ENCODE data around the gene ATG2A. TPM values are rescaled to one million over a fixed set of nuclear protein-coding genes. Genes with fewer than 3 reads are reported as not detected.

Gene ATG2A
- total and polyA plus RNA-seq, 2 of the 8 experiments (the other 6 are each of a cell fraction or from before 2014, with no cell fraction given): 12.1 to 22.1 TPM

DNA sequence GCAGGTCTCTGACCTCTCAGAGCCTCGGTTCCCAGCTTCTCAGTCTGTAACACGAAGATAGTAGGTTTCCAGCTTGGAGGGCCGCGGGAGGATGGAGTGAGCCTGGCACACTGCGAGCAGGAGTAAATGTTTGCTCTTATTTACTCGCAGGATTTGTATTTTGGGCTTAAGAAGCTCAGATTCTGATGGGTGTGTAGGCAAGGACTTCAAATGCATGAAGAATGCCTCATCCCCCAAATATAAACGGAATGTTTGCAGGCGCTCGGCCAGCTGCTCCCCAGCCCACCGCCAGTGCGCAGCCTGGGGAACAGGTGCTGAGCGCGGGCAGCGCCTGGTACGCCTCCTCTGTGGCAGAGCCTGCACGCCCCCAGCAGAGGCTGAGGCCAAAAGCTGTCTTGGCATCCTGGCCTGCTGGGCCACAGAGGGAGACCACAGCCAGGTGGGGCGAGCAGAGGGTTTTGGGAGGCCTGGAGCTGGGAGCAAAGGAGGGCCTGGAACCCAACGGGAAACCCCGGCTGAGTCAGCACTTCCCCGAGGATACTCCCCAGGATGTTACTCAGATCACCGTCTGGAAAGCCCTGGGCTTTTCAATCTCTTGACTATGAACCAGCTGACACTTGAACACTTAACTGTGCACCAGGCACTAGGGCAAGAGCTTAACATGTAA is 48.0 kb downstream of the ATG2A start:
- H3K9ac ChIP-seq (replicated peaks in 1 of 4; ENCODE audit: extremely low read depth in 1 of 4, low read depth in 3 of 4, low read length in 3 of 4): no peak overlapping the region
- H3K79me2 ChIP-seq (ENCODE audit: control insufficient read depth in 1 of 2, insufficient read depth in 2 of 2, low read length in 2 of 2): 0 out of 4 replicates have a peak, but pooled peaks cover 0 to 5% of the 10 kb centered on the region in 2 experiments
- H3K4me1 ChIP-seq (replicated peaks in 1 of 4; ENCODE audit: control insufficient read depth in 3 of 4, insufficient read depth in 4 of 4, low read length in 3 of 4): peaks cover 0 to 11% (median 4%) of the 10 kb centered on the region in 4 experiments; a peak in 5 of 7 replicates
- no peaks in the 10 kb centered on the region for H3K9me3 ChIP-seq (ENCODE audit: insufficient read depth in 2 of 2, low read depth in 1 of 2, low read length in 1 of 2)
- FAIRE-seq (no peak), DNase-seq (ENCODE audit: low read depth in 1 of 2, low spot score in 2 of 2) (no peak)
- H2AFZ ChIP-seq (ENCODE audit: low read length): no peak overlapping the region
- ChIA-PET CTCF (ENCODE audit: partially characterized antibody) (interaction anchor here (0.8 to 32.3 kb wide), 12 partner anchors 9 to 266 kb away, joined by 3 to 1058 read pairs (median 4); partner anchors contain the start of genes ARL2, BATF2 and EHD1), POLR2A (ENCODE audit: partially characterized antibody) (interaction anchor here (1.4 to 25.7 kb wide), 3 partner anchors 9 to 209 kb away, joined by 3 to 408 read pairs (median 3); partner anchors contain the start of gene EHD1)
- H4K91ac ChIP-seq (replicated peaks; ENCODE audit: insufficient read length, low read length): no peak overlapping the region
- WGBS, 2 experiments (ENCODE audit: extremely low coverage in 1 of 2, insufficient coverage in 1 of 2, insufficient read length in 1 of 2, insufficient replicate concordance in 2 of 2, low coverage in 1 of 2, low lambda C conversion rate in 2 of 2, missing lambda C conversion rate in 1 of 2): 92% methylated on average over 21 of the region's 21 CpGs; no CpG with 5 or more reads in 1 of the 2 experiments
- H4K8ac ChIP-seq (ENCODE audit: extremely low read depth, insufficient read depth, low read length): no peak overlapping the region
- H3K23me2 ChIP-seq (ENCODE audit: low read depth, low read length): no peaks in the 10 kb centered on the region
- peaks cover 5% of the 10 kb centered on the region for H3K79me1 ChIP-seq (ENCODE audit: low read depth, low read length)
- H2AK5ac ChIP-seq (ENCODE audit: low read depth, low read length): no peak overlapping the region
- no peak overlapping the region for H3K14ac ChIP-seq (ENCODE audit: insufficient read length)
- H4K20me1 ChIP-seq (replicated peaks in 1 of 2; ENCODE audit: control insufficient read depth in 1 of 2, insufficient read depth in 2 of 2, low read length in 2 of 2): peaks cover 0 to 4% of the 10 kb centered on the region in 2 experiments
- no peak for TF ChIP-seq RXRA (IDR thresholded peaks at IDR 0.05; ENCODE audit: insufficient read depth, low read depth, low read length)
- TF ChIP-seq BACH1 (IDR thresholded peaks at IDR 0.05; ENCODE audit: low read length): no peak
- TF ChIP-seq SIX5 (IDR thresholded peaks at IDR 0.05; ENCODE audit: low read depth, low read length): no peak
- no peak for TF ChIP-seq GABPA (IDR thresholded peaks at IDR 0.05; ENCODE audit: borderline replicate concordance, insufficient read depth, low read length)
- no peak for TF ChIP-seq SP4 (IDR thresholded peaks at IDR 0.05; ENCODE audit: low read length)
- no peak for TF ChIP-seq HDAC6 (IDR thresholded peaks at IDR 0.05; ENCODE audit: low read depth, low read length)
- no peak for TF ChIP-seq YY1 (IDR thresholded peaks at IDR 0.05; ENCODE audit: low read depth, low read length)
- TF ChIP-seq ASH2L (IDR thresholded peaks at IDR 0.05; ENCODE audit: low read length): no peak
- H3K27ac ChIP-seq (ENCODE audit: low read depth, low read length): no peak overlapping the region
- H2BK12ac ChIP-seq (ENCODE audit: low read depth, low read length): no peak overlapping the region; the same call in 1 of the 2 replicates
- no peak overlapping the region for H3K18ac ChIP-seq (ENCODE audit: extremely low read depth, low read length)
- H2BK20ac ChIP-seq (ENCODE audit: low read length): no peak overlapping the region
- H4K5ac ChIP-seq (ENCODE audit: insufficient read length, low read depth, low read length): no peak overlapping the region
- H3K4me2 ChIP-seq (ENCODE audit: insufficient read depth in 1 of 2, low read depth in 2 of 2, low read length in 2 of 2): no peak overlapping the region
- no peak overlapping the region for H2BK15ac ChIP-seq (ENCODE audit: low read length)
- no peak overlapping the region for H2BK5ac ChIP-seq (ENCODE audit: low read depth, low read length)
- no peaks in the 10 kb centered on the region for H3K27me3 ChIP-seq (replicated peaks in 1 of 4; ENCODE audit: control insufficient read depth in 3 of 4, extremely low read depth in 1 of 4, insufficient read depth in 3 of 4, low read length in 3 of 4)
- H2BK120ac ChIP-seq (replicated peaks; ENCODE audit: low read depth, low read length): no peak overlapping the region
- no peaks in the 10 kb centered on the region; a peak in 1 of 8 replicates for H3K36me3 ChIP-seq (ENCODE audit: control insufficient read depth in 2 of 4, insufficient read depth in 4 of 4, low read length in 3 of 4)
- no peak overlapping the region for H3K4me3 ChIP-seq (ENCODE audit: extremely low read depth in 1 of 4, insufficient read depth in 2 of 4, low read depth in 3 of 4, low read length in 4 of 4)
- H3K4ac ChIP-seq (replicated peaks; ENCODE audit: insufficient read length, low read depth, low read length): no peak overlapping the region
- no peak overlapping the region for H3K56ac ChIP-seq (replicated peaks; ENCODE audit: insufficient read length, low read depth, low read length)
- no peak overlapping the region for H3K23ac ChIP-seq (ENCODE audit: insufficient read length)
